HepG2 (cell line): Measurements from ENCODE around the gene C1orf159. TPM values are rescaled to one million over a fixed set of nuclear protein-coding genes. Genes with fewer than 3 reads are reported as not detected.

Source experiments
- AFF4 ChIP-seq: sonication (generic); formaldehyde crosslinking; IDR thresholded peaks from 2 replicates; pipeline ENCODE4 v1.4.0; 2020; ENCODE audit warnings: missing genetic modification reagents
- ATAD3A ChIP-seq: sonication (generic); formaldehyde crosslinking; IDR thresholded peaks from 2 replicates; pipeline ENCODE4 v1.4.0; 2020; ENCODE audit warnings: missing genetic modification reagents
- ATF4 ChIP-seq, 2 experiments: fragments of 450-650 bp in 1 of 2; sonication (generic) in 1 of 2; formaldehyde crosslinking; IDR thresholded peaks; 2 replicates each; pipeline versions ENCODE4 v1.5.0 to v1.8.0; 2020 to 2022; ENCODE audit warnings: mild to moderate bottlenecking in 1 of 2, missing genetic modification reagents in 1 of 2
- CBX2 ChIP-seq, 2 experiments: fragments of 200-600 bp in 1 of 2; sonication (generic); formaldehyde crosslinking in 1 of 2; IDR thresholded peaks; 2 replicates each; pipeline versions ENCODE4 v1.7.0 to v1.8.1; 2018 to 2022; ENCODE audit warnings: low read depth in 2 of 2, low read length in 1 of 2, mild to moderate bottlenecking in 1 of 2, missing genetic modification reagents in 1 of 2
- HOXD1 ChIP-seq: sonication (generic); formaldehyde crosslinking; IDR thresholded peaks from 2 replicates; pipeline ENCODE4 v1.5.0; 2020; ENCODE audit warnings: missing genetic modification reagents
- KDM1A ChIP-seq: IDR thresholded peaks from 2 replicates; pipeline ENCODE4 v1.6.1; 2016; ENCODE audit warnings: missing compliant biosample characterization
- MAFK ChIP-seq, 2 experiments: IDR thresholded peaks in 1 of 2; conservative IDR thresholded peaks in 1 of 2; 2 replicates each; pipeline ENCODE4 v1.6.1; 2011; ENCODE audit warnings: improper control_type of control experiment in 2 of 2, low read length in 2 of 2
- POGZ ChIP-seq: sonication (generic); formaldehyde crosslinking; IDR thresholded peaks from 2 replicates; pipeline ENCODE4 v1.4.0; 2020; ENCODE audit warnings: mild to moderate bottlenecking, missing genetic modification reagents
- REPIN1 ChIP-seq: sonication (generic); formaldehyde crosslinking; IDR thresholded peaks from 2 replicates; pipeline ENCODE4 v1.8.0; 2022; ENCODE audit warnings: missing genetic modification reagents, low read depth, mild to moderate bottlenecking, borderline replicate concordance
- SAP130 ChIP-seq: IDR thresholded peaks from 2 replicates; pipeline ENCODE4 v1.6.1; 2016; ENCODE audit warnings: low read depth
- SSRP1 ChIP-seq: IDR thresholded peaks from 2 replicates; pipeline ENCODE4 v1.6.1; 2016; ENCODE audit warnings: control low read depth
- TARDBP ChIP-seq: sonication (generic); formaldehyde crosslinking; IDR thresholded peaks from 2 replicates; pipeline ENCODE4 v1.8.0; 2022; ENCODE audit warnings: mild to moderate bottlenecking, missing genetic modification reagents
- ZNF142 ChIP-seq: sonication (generic); formaldehyde crosslinking; IDR thresholded peaks from 2 replicates; pipeline ENCODE4 v1.4.0; 2020; ENCODE audit warnings: missing genetic modification reagents
- ZNF180 ChIP-seq: sonication (generic); formaldehyde crosslinking; IDR thresholded peaks from 2 replicates; pipeline ENCODE4 v1.4.0; 2020; ENCODE audit warnings: low read depth, missing genetic modification reagents, borderline replicate concordance
- ZNF580 ChIP-seq: IDR thresholded peaks from 2 replicates; pipeline ENCODE4 v1.6.1; 2016; ENCODE audit warnings: low read depth, borderline replicate concordance
- ZNF678 ChIP-seq: sonication (generic); formaldehyde crosslinking; IDR thresholded peaks from 2 replicates; pipeline ENCODE4 v1.4.0; 2020; ENCODE audit warnings: mild to moderate bottlenecking, missing genetic modification reagents
- ZNF713 ChIP-seq: sonication (generic); formaldehyde crosslinking; IDR thresholded peaks from 2 replicates; pipeline ENCODE4 v1.4.0; 2020; ENCODE audit warnings: mild to moderate bottlenecking, missing genetic modification reagents
- ZNF777 ChIP-seq: sonication (generic); formaldehyde crosslinking; IDR thresholded peaks from 2 replicates; pipeline ENCODE4 v1.4.0; 2020; ENCODE audit warnings: missing genetic modification reagents
- polyA plus RNA-seq, 8 experiments: library from polyadenylated mRNA; depleted of rRNA in 3 of 8; stranded (reverse) in 7 of 8; unstranded in 1 of 8; fragments of >200 nt; fragmentation: Illumina TruSeq in 4 of 8; extraction: Trizol in 4 of 8; gene quantifications; 2 replicates each; pipeline versions ENCODE4 v1.2.1 to v1.2.3, GENCODE V29; 2011 to 2016; ENCODE audit warnings: low read depth in 4 of 8, missing spikeins in 1 of 8, mixed read lengths in 1 of 8; ENCODE audit not compliant: insufficient read depth in 1 of 8
- total RNA-seq, 5 experiments: library from RNA; depleted of rRNA; stranded (reverse); fragments of >200 nt; fragmentation: Illumina TruSeq; extraction: Trizol; gene quantifications; 2 replicates each; pipeline ENCODE4 v1.2.3, GENCODE V29; 2016; ENCODE audit warnings: low read depth in 1 of 5

Gene C1orf159
- total and polyA plus RNA-seq, 2 of the 13 experiments (the other 11 are each of a cell fraction or from before 2014, with no cell fraction given): 3.8 to 6.7 TPM

GRCh38 chr1:1122078-1122811 is 6.4 kb upstream of the C1orf159 start (continued):
- TF ChIP-seq ZNF142 (CRISPR knock-in tag): peak; percentile 74; the same call in 1 of the 2 replicates
- TF ChIP-seq KDM1A (CRISPR knock-in tag): no peak
- no peak for TF ChIP-seq ZNF713
- TF ChIP-seq ZNF777 (CRISPR knock-in tag): peak; percentile 82
- TF ChIP-seq AFF4: no peak
- no peak for TF ChIP-seq HOXD1 (CRISPR knock-in tag)
- TF ChIP-seq TARDBP: peak; percentile 55
- no peak for TF ChIP-seq POGZ
- no peak for TF ChIP-seq MAFK (conservative IDR thresholded peaks at IDR 0.05 in 1 of 2, IDR thresholded peaks at IDR 0.05 in 1 of 2; ENCODE audit: low read length in 2 of 2)
- peak; percentile 43; the same call in 1 of the 2 replicates for TF ChIP-seq SAP130
- no peak for TF ChIP-seq ATF4 (CRISPR knock-in tag; IDR thresholded peaks at IDR 0.05)
- TF ChIP-seq SSRP1: no peak
- TF ChIP-seq ZNF180: no peak
- 0 out of 2 replicates have a peak, but pooled peaks have one; percentile 74 for TF ChIP-seq REPIN1 (CRISPR knock-in tag)
- TF ChIP-seq ZNF678 (CRISPR knock-in tag): 0 out of 2 replicates have a peak, but pooled peaks have one; percentile 48
- TF ChIP-seq CBX2 (IDR thresholded peaks at IDR 0.05; ENCODE audit: low read depth, low read length): no peak
- no peak; the same call in 1 of the 2 replicates for TF ChIP-seq CBX2 (CRISPR knock-in tag; IDR thresholded peaks at IDR 0.05; ENCODE audit: low read depth)
- TF ChIP-seq ATAD3A (CRISPR knock-in tag): no peak
- TF ChIP-seq ZNF580 (CRISPR knock-in tag): no peak
